HUDEP-2 (cell line): Measurements from ENCODE around the gene ROBO1.
"Not testable (repeated sequence)": the region's sequence is repeated elsewhere in the genome, so short reads cannot be mapped to it uniquely, and the experiment has no call there.

Experiments
- DNase-seq, 76 experiments: peaks; one replicate each; lab custom pipeline; 2025; ENCODE audit not compliant: unreplicated experiment in 76 of 76; lab: John Stamatoyannopoulos, UW

The ROBO1 gene

DNA sequence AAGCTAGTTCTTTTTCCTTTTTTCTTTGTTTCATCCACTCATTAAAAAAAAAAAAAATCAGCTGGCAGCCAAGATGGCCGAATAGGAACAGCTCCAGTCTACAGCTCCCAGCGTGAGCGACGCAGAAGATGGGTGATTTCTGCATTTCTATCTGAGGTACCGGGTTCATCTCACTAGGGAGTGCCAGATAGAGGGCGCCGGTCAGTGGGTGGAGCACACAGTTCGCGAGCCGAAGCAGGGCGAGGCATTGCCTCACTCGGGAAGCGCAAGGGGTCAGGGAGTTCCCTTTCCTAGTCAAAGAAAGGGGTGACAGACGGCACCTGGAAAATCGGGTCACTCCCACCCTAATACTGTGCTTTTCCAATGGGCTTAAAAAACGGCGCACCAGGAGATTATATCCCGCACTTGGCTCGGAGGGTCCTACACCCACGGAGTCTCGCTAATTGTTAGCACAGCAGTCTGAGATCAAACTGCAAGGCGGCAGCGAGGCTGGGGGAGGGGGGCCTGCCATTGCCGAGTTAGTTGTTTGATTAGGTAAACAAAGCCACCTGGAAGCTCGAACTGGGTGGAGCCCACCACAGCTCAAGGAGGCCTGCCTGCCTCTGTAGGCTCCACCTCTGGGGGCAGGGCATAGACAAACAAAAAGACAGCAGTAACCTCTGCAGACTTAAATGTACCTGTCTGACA, 1092.5 kb downstream of the ROBO1 start:
- not testable (repeated sequence) for DNase-seq

DNA sequence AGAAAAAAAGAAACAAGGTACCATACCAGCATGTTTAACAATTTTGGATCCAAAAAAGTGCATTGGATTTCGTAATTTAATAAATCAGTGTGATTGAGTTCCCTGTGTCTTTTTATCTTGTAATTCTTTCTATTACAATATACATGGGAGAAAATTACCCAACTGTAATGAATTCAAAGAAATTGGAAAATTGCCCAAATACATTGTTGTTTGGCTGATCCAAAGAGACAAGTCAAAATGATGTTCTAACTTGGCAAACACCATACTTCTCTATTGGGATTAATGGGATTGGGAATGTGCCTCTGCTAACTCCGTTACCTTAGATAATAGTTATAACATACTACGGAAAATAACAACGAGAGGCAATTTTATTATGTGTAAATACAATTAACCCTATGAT, 1097.1 kb downstream of the ROBO1 start:
- no peak for DNase-seq

DNA sequence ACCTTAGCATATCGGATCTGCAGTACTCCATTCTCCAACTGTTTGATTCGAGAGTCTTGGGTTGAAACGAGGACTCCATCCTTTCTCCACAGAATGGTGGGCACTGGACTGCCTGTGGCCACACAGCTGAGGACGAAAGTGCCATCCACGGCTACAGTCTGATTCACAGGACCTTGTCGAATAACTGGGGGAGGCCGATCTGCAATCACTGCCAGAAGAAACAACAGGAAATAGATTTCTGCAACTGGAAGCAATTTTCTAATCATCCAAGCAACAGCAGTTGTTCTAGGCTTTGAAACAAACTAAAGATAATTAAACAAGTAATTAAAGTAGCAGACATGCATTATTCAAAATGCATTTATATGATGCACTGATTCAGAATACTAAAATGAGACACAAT, 1097.7 kb downstream of the ROBO1 start:
- DNase-seq = no peak

DNA sequence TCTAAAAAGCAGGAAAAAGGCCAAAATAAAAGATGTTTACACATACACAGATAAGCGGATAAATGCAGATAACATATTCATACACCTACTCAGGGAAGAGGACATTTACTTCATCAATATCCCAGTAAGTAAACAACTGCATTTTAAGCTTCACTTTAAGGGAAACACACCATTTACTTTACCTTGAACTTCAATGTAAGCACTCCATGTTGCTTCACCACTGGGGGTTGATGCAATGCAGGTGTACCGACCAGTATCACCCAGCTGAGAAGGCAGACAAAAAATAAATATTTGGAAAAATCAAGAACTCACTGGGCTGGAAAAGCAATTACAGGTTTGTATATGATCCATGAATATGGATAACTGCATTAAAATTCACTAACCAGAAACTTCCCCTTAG, 1099.5 kb downstream of the ROBO1 start:
- no peak for DNase-seq

DNA sequence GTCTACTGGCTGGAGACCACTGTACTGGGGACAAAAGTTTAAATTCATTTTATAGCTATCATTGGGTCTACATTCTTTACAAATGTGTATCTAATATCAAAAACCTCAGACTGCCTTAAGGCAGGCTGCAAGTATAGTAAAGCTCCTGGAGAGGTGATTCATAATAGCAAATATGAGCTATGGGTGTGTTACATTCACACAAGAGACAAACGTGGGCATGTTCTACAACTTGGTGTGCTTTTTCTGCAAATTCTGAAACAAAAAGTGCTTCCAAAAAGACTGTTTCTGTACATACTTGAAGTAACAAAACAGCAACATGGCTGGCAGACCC, 1101.4 kb downstream of the ROBO1 start:
- no peak for DNase-seq

DNA sequence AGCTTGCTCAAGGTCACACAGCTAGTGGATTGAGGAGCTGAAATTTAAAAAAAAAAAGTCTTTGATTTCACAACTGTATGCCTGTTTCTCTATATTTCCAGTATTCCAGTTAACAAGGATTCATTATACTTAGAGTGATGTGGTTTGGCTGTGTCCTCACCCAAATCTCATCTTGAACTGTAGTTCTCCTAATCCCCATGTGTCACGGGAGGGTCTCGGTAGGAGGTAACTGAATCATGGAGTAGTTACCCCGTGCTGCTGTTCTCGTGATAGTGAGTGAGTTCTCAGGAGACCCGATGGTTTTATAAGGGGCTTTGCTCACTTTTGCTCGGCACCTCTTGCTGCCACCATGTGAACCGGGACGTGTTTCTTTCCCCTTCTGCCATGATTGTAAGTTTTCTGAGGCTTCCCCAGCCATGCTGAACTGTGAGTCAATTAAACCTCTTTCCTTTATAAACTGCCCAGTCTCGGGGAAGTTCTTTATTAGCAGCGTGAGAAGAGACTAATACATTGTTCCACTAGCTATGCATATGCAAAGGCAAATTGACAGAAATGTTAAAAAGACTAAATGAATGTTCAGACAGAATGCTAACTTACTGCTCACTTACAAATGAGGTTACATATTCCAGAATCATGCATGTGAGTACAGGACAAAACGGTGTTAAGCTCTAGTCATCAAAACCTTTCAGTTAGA, 1101.9 kb downstream of the ROBO1 start:
- no peak for DNase-seq

DNA sequence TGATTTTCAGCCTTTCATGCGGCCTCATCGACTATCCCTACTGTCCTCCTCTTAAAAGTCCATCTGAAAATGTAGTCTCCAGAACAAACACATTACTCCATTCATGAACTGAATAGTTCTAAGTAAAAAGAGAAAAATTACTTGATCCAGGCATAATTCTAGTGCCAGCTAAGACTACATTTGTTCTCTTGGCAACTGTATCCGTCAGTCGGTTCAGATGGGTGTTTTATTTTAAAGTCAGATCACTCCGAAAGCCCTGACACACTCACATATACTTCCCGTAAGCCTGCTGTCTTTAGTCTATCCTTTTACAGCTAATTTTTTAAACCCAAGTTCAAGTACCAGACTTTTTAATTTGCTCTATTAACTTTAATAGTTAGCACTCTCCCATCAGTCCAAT, 1102.7 kb downstream of the ROBO1 start:
- no peak for DNase-seq

DNA sequence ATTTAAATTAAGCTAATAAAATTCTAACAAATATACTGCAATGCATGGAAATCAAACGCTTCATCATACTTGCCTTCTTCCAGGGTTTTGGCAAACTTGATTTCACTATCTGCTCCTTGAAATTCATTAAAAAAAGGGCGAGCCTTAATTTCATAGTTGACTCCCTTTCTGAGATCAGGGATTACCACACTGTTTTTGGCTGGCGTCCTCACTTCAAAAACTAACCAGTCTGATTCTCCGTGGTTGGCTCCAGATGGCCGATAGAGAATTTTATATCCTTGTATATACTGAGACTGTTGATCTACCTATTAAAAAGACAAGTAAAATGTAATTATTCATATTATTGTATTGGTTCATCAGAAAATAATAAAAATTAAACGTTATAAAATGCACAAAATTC, 1106.8 kb downstream of the ROBO1 start:
- no peak for DNase-seq

DNA sequence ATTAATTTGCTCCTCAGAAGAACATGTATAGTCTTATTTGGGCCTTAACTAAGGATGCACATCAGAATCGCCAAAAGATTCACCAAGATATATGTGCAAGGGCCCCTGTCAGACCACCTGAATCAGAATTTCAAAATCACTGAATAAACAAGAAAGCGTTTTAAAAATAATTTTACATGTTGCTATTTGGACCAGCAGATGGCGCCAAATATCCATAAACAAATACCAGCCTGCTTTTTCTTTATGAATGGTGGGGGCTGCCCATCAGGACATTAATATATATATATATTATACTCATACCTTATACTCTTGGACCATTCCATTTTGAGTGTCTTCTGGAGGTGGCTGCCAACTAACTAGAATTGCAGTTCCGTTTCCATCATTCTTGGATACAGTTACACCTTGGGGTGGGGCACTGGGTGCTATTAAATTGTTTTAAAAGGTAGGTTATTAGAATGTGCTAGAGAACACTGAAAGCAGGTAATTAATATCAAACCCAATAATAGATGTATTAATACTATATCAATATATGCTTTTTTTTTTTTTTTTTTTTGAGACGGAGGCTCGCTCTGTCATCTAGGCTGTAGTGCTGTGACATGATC, 1108.3 kb downstream of the ROBO1 start:
- DNase-seq = peak in 17 of 76 experiments; percentile 0 to 26 (median 8)

DNA sequence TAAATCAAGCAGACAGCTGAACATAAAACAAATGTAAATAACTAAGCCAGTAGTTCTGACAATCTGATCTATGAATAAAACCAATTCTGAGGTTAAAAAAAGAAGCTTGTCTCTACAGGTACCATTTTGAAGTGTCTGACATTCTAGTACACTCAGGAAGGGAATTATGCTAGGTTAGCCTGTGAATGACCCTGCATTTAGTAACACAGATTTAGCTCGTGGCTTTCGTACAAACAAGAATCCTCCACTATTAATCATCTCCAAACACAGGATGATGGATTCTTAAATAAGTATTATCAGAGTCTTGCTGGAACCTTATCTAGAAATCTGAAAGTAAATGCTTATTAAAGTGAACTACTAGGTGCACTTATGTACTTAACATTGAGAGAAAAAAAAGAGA, 1120.1 kb downstream of the ROBO1 start:
- DNase-seq = no peak

DNA sequence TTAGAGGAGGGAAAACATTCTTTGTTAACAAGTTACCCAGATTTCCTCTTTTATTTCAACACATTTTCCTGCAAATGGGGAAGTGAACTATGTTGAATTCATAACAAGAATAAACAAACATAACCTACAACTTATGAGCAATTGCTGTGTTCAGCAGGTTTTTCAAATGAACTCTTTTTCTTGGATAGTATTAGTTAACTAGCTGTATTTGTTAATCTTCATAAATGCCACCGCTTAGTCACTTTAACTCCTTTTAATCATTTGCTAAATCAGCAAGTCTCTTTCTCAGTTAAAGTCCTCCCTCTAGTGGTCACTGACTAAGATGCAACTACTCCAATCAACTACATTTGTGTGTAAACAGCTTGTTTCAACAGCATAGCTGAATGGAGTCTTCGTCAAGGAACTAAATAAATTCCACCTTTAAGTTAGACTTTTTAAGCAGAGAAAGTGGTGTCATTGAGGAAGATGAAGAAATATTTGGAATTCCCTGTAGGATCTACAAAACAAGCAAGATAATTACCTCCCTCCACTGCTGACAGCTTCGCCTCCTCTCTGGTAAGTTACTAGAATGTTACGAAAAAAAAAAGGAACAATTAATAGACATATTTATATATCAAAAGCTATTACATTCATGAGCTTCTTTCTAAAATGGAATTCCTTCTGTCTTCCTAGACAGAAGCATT, 1122.0 kb downstream of the ROBO1 start:
- DNase-seq = peak in 33 of 76 experiments; percentile 2 to 74 (median 30)

DNA sequence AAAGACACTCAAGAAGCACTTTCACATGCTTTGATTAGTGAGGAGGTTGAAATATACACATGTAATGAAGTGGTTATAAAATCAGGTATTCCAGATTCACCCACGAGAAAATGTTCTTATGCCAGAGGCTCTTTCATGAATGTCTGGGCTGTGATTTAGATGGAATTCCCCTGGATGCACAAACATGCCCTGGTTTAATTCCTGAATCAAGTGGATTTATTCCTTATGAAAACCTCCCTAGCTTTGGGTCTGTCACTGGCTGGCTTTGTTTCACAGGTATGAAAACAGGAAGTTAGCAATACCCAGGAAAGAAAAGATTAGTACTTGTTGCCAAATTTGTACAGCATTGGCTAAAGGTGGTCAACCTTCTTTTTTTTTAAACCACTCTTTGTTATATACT, 1123.0 kb downstream of the ROBO1 start:
- DNase-seq = no peak

DNA sequence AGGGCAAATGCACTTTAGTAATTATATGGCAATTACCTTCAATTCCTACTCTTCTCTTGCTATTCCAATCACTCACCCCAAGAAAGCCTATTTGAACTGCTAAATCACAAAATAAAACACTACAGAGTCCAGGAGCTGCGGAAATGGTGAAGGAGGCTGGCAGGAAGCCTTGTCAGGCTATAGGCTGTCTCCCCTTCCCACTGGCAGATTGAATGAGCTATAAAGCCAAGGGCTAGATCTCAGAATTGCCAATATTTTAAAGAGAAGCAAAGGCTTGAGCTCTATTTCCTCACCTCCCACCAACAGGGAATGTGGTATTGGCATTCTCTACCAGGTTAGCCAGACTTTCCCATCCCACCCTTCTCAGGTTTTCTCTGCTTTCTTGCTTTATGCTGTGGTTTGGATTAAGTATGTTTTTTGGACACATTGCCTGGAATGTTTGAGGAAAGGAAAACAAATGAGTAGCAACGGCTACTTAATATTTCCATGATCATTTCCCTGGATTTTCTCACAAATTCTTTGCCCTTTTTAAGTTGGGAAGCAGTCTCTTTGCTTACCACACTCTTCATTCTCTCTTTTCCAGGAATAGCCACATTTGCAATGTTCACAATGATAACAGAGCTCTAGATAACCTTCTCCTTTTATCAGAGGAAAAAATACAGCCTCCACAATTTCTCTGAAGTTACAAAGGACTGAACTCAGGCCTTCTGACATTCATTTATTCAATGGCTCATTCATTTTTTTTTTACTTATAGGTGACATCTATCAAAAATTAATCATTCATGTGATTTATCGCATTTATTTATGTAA, 1125.4 kb downstream of the ROBO1 start:
- peak in 7 of 76 experiments; percentile 1 to 44 (median 6) for DNase-seq

DNA sequence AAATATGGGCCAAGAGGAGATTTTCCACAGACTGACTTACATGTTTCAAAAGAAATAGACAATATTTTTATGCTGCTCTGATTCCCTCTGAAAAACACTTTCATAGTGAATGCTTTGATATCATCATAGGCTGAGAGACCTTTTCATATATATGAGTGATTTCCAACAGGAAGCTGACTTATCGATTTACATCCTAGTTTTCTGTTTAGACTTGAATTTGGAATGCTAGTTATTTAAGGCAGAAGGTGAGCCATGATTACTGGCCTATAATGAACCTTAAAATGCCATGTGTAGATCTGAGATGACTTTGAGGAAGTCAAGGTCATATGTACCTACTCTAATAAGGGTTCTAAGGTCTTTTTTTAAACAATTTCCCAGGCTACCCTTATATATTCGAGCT, 1126.1 kb downstream of the ROBO1 start:
- no peak for DNase-seq

DNA sequence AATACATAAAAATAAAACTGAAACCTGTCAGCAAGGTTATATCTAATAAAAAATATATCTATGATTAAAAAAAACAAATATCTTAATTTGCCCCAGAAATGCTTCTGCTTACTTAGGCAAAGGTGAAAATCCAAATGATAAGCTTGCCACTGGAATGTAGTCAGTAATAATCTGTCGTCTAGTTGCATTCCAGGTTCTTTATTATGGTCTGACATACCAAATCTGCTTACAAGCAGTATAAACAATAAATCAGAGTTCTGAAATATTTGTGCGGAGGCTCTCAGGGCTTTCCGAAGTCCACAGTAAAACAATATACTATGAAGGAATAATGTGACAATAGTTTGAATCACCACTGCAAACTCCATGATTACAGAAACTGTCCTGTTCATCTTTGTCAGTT, 1133.5 kb downstream of the ROBO1 start:
- DNase-seq = no peak

DNA sequence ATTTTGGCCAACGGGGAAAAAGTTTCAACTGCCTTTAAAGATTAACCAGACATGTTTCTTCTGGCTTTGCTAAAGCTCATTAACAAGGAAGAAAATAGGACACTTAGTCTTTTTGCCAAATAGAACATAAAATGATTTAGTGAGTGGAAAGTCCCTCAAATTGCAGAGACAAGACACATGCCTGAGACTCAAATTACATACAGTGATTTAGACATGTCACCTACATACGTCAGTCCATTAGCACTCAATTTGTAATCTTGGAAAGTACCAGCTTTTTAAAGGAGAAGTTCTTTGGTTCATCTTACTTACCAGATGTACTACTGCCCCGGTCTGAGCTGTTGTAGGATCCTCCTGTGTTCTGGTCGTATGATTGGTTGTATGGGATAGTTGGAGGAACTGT, 1134.2 kb downstream of the ROBO1 start:
- no peak for DNase-seq

DNA sequence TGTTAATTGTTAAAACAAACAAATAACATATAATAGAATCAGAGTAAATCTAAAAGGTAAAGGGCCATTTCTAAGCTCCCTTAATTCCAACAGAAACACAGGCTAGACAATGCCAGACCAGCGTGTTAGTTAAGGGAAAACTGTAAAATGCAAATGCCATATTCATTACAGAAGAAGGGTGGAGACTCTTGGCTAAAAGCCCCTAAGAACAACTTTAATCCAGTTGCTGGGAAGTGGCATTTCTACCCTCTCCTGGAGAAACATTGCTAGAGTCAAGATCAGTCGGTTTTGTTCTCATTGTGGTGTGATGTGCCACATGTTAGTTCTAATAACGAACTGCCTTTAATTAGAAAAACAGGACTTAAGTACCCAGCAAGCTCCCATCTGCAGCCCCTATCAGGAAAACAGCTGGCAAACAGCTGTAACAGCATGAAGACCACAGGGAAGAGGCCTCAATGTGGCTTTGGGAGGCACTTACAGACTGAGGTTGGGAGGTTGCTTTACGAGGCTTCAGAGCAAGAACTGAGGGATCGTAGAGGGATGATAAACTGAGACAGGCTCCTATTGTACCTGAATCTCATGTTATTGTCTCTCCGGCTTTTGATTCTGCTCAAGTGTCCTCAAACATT, 1134.8 kb downstream of the ROBO1 start:
- no peak for DNase-seq

DNA sequence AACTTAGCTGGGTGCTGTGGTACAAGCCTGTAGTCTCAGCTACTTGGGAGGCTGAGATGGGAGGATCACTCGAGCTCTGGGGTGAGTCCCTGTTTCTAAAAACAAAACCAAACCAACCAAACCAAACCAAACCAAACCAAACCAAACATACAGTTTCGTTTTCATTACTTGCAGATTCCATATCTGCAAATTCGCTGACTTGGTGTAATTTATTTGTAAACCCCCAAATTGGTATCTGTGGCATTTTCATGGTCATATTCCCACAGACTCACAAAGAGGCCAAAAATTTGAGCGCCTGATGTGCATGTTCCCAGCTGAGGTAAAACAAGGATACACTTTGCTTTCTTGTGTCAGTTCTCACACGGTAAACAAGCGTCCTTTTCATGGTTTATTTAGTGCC, 1138.3 kb downstream of the ROBO1 start:
- DNase-seq = no peak

DNA sequence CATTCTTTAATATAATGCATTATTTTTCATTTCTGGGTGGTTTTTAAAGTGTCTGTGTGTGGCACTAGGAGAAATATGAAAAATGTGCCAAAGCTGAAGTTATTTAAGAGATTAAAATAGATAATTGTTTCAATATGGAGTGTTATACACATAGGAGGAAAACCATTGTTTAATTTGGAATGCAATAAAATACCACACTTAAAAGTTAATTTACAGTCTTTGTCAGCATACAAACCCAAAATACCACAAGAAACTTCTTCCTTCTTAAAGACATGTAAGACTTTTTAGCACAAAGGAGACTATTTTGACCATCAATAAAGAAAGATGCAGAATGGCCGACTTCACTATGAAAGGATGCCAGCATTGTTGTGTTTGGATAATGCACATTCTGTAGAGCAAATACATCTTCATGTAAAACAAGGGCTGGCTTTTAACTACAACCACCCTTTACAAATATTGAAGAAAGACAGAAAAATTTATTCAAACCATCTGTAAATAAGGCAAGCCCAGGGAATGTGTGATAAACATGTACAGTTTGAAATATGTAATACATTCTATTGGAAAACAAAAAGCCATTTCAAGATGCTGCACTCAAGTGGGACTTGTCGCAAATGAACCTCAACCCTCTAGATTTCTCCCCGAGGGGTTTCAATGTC, 1146.6 kb downstream of the ROBO1 start:
- DNase-seq = no peak

DNA sequence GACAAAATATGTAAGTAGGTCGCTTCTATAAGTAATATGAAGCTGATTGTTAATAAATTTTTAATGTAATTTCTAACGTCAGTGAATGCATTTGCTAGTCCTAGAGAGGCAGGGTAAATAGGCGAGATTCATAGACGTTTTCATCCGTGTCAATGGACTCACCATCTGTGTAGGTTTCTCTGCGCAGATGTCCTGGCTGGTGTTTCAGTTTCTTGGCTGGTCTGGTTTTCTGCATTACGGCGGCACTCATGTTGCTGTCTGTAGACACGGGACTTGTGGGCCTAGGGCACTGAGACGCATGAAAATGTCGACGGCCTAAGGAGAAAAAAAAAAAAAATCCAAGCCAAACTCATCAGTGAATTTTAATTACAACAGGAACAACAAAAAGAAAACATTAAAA, 1153.3 kb downstream of the ROBO1 start:
- no peak for DNase-seq
